ENCODE data around the gene RGS9BP. TPM values are rescaled to one million over a fixed set of nuclear protein-coding genes. Genes with fewer than 3 reads are reported as not detected.

The RGS9BP gene
- total and polyA plus RNA-seq, 10 of the 15 experiments (the other 5 are each of a cell fraction or from before 2014, with no cell fraction given) = 0.01 to 0.10 (median 0.05) TPM; not detected in 6

DNA sequence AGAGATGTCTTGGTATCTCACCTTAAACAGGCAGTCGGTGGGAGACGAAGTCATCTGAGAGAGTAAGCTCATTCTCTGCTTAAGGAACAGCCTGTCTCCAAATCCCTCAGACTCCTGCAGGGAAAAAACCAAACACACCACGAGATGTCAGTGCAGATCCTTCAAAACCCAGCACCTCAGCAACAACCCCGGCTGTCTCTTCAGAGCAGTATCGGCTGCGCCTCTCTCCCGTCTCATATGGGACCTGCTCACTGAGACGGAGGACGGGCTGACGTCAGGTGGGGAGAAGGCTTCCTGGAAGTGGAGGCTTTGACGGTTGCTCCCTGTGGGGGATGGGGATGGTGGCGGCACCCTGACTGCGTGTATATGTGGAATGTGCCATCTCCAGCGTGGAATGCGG lies 44.3 kb upstream of the RGS9BP start:
- no peak for FAIRE-seq
- POLR2A ChIA-PET = no interaction called here

DNA sequence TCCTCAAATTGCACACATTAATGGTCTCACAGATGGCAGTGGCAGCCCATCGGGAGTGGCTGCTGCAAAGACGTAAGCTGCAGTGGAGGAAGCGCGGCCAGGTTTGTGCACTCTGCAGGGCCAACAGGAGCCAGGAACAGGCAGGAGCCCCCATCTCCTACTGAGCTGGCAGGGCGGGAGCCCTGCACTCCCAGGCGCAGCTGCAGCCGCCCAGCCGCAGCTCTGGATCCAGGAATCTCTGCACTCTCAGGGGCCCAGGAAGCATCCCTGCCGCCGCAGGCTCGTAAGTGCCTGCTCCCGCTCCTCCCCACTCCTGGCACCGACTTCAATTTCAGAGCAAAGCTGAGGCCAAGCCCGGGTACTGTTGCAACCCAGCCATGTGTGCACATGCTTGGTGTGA lies 38.2 kb upstream of the RGS9BP start:
- Histone ChIP-seq H3K79me2 (ENCODE audit: control insufficient read depth, insufficient read depth, low read length) (no peaks in the 10 kb centered on the region), H2AFZ (ENCODE audit: control insufficient read depth, low read depth, low read length) (no peak overlapping the region), H3K4me2 (ENCODE audit: control insufficient read depth, insufficient read depth) (no peak overlapping the region), H3K27me3 (replicated peaks in 1 of 2; ENCODE audit: control insufficient read depth in 2 of 2, insufficient read depth in 2 of 2, low read length in 1 of 2) (no peaks in the 10 kb centered on the region), H3K9ac (ENCODE audit: control insufficient read depth, insufficient read depth, low read length) (no peak overlapping the region), H3K36me3 (ENCODE audit: control insufficient read depth in 2 of 2, insufficient read depth in 2 of 2, low read length in 1 of 2) (peaks cover 14 to 17% of the 10 kb centered on the region in 2 experiments), H3K27ac (ENCODE audit: control insufficient read depth, insufficient read depth) (no peak overlapping the region), H3K4me3 (no peak overlapping the region), H3K9me3 (replicated peaks; ENCODE audit: control insufficient read depth, insufficient read depth, low read length) (no peaks in the 10 kb centered on the region), H3K4me1 (ENCODE audit: control insufficient read depth, insufficient read depth, low read length) (no peaks in the 10 kb centered on the region), H4K20me1 (ENCODE audit: control insufficient read depth, insufficient read depth) (no peaks in the 10 kb centered on the region)
- in situ Hi-C loops (cut with MboI) = no loop called here
- ChIA-PET POLR2A (no interaction called here), CTCF (no interaction called here), SMC1A (ENCODE audit: uncharacterized antibody, unreplicated experiment) (no interaction called here), RAD21 (ENCODE audit: unreplicated experiment) (no interaction called here)
- FAIRE-seq (no peak), DNase-seq (ENCODE audit: low read depth, low spot score) (no peak), ATAC-seq (no peak)
- intact Hi-C loops (cut with micrococcal nuclease; ENCODE audit: unreplicated experiment) = no loop called here
- BruUV-seq (replicated peaks) = no TSS peak
- WGBS (ENCODE audit: insufficient coverage, insufficient replicate concordance, low lambda C conversion rate, missing lambda C conversion rate) = 93% methylated on average over 14 of the region's 14 CpGs
- TF ChIP-seq CHD1 (IDR thresholded peaks at IDR 0.05; ENCODE audit: low read depth, low read length) (no peak), CHD2 (IDR thresholded peaks at IDR 0.05; ENCODE audit: borderline replicate concordance, low read depth, low read length) (no peak), MEF2B (IDR thresholded peaks at IDR 0.05; ENCODE audit: partially characterized antibody, poor library complexity, severe bottlenecking) (no peak), ZNF274 (IDR thresholded peaks at IDR 0.05; ENCODE audit: insufficient read depth, insufficient read length) (no peak), JUNB (IDR thresholded peaks at IDR 0.05) (no peak), GABPA (IDR thresholded peaks at IDR 0.05; ENCODE audit: low read depth) (no peak), TCF3 (IDR thresholded peaks at IDR 0.05; ENCODE audit: borderline replicate concordance, insufficient read depth, low read depth, low read length) (no peak), RB1 (IDR thresholded peaks at IDR 0.05; ENCODE audit: borderline replicate concordance) (no peak)
- TF ChIP-seq, protein P1, sequence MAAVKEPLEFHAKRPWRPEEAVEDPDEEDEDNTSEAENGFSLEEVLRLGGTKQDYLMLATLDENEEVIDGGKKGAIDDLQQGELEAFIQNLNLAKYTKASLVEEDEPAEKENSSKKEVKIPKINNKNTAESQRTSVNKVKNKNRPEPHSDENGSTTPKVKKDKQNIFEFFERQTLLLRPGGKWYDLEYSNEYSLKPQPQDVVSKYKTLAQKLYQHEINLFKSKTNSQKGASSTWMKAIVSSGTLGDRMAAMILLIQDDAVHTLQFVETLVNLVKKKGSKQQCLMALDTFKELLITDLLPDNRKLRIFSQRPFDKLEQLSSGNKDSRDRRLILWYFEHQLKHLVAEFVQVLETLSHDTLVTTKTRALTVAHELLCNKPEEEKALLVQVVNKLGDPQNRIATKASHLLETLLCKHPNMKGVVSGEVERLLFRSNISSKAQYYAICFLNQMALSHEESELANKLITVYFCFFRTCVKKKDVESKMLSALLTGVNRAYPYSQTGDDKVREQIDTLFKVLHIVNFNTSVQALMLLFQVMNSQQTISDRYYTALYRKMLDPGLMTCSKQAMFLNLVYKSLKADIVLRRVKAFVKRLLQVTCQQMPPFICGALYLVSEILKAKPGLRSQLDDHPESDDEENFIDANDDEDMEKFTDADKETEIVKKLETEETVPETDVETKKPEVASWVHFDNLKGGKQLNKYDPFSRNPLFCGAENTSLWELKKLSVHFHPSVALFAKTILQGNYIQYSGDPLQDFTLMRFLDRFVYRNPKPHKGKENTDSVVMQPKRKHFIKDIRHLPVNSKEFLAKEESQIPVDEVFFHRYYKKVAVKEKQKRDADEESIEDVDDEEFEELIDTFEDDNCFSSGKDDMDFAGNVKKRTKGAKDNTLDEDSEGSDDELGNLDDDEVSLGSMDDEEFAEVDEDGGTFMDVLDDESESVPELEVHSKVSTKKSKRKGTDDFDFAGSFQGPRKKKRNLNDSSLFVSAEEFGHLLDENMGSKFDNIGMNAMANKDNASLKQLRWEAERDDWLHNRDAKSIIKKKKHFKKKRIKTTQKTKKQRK (IDR thresholded peaks at IDR 0.05; ENCODE audit: low read depth, low read length) = no peak
- TF ChIP-seq, protein P2, sequence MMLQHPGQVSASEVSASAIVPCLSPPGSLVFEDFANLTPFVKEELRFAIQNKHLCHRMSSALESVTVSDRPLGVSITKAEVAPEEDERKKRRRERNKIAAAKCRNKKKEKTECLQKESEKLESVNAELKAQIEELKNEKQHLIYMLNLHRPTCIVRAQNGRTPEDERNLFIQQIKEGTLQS (IDR thresholded peaks at IDR 0.05; ENCODE audit: borderline replicate concordance, extremely low read depth, low read depth, low read length) = no peak

More for the DNA sequence above, 44.3 kb upstream of the RGS9BP start:
- in situ Hi-C loops (cut with MboI) = no loop called here
- ChIA-PET SMC1A (ENCODE audit: uncharacterized antibody, unreplicated experiment) (no interaction called here), RAD21 (ENCODE audit: unreplicated experiment) (no interaction called here), CTCF (no interaction called here)
- Histone ChIP-seq H3K4me1 (ENCODE audit: control insufficient read depth, insufficient read depth, low read length) (no peaks in the 10 kb centered on the region), H3K27me3 (replicated peaks in 1 of 2; ENCODE audit: control insufficient read depth in 2 of 2, insufficient read depth in 2 of 2, low read length in 1 of 2) (no peaks in the 10 kb centered on the region), H3K79me2 (ENCODE audit: control insufficient read depth, insufficient read depth, low read length) (no peaks in the 10 kb centered on the region), H3K4me3 (no peak overlapping the region), H3K9ac (ENCODE audit: control insufficient read depth, insufficient read depth, low read length) (no peak overlapping the region), H3K9me3 (replicated peaks; ENCODE audit: control insufficient read depth, insufficient read depth, low read length) (no peaks in the 10 kb centered on the region), H4K20me1 (ENCODE audit: control insufficient read depth, insufficient read depth) (no peaks in the 10 kb centered on the region), H3K27ac (ENCODE audit: control insufficient read depth, insufficient read depth) (no peak overlapping the region), H3K4me2 (ENCODE audit: control insufficient read depth, insufficient read depth) (no peak overlapping the region), H3K36me3 (ENCODE audit: control insufficient read depth in 2 of 2, insufficient read depth in 2 of 2, low read length in 1 of 2) (peaks cover 6 to 11% of the 10 kb centered on the region in 2 experiments), H2AFZ (ENCODE audit: control insufficient read depth, low read depth, low read length) (no peak overlapping the region)
- DNase-seq (ENCODE audit: low read depth, low spot score) = no peak
- BruUV-seq (replicated peaks) = no TSS peak
- no peak for ATAC-seq
- WGBS (ENCODE audit: insufficient coverage, insufficient replicate concordance, low lambda C conversion rate, missing lambda C conversion rate) = 95% methylated on average over 15 of the region's 15 CpGs
- TF ChIP-seq GATAD2B (conservative IDR thresholded peaks at IDR 0.05; ENCODE audit: low read depth) = no peak
- TF ChIP-seq, protein P3, sequence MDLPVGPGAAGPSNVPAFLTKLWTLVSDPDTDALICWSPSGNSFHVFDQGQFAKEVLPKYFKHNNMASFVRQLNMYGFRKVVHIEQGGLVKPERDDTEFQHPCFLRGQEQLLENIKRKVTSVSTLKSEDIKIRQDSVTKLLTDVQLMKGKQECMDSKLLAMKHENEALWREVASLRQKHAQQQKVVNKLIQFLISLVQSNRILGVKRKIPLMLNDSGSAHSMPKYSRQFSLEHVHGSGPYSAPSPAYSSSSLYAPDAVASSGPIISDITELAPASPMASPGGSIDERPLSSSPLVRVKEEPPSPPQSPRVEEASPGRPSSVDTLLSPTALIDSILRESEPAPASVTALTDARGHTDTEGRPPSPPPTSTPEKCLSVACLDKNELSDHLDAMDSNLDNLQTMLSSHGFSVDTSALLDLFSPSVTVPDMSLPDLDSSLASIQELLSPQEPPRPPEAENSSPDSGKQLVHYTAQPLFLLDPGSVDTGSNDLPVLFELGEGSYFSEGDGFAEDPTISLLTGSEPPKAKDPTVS (IDR thresholded peaks at IDR 0.05; ENCODE audit: low read depth, low read length) = no peak
- intact Hi-C loops (cut with micrococcal nuclease; ENCODE audit: unreplicated experiment) = no loop called here
